HG03097 (cell line): ENCODE data around the gene SPECC1.
"Not testable (repeated sequence)": the region's sequence is repeated elsewhere in the genome, so short reads cannot be mapped to it uniquely, and the experiment has no call there.

Experiments used
- ATAC-seq: cut with Tn5 transposase; IDR thresholded peaks from one replicate; pipeline ENCODE4 v1.9.1; 2021; ENCODE audit not compliant: unreplicated experiment, low FRiP score

Gene SPECC1

DNA sequence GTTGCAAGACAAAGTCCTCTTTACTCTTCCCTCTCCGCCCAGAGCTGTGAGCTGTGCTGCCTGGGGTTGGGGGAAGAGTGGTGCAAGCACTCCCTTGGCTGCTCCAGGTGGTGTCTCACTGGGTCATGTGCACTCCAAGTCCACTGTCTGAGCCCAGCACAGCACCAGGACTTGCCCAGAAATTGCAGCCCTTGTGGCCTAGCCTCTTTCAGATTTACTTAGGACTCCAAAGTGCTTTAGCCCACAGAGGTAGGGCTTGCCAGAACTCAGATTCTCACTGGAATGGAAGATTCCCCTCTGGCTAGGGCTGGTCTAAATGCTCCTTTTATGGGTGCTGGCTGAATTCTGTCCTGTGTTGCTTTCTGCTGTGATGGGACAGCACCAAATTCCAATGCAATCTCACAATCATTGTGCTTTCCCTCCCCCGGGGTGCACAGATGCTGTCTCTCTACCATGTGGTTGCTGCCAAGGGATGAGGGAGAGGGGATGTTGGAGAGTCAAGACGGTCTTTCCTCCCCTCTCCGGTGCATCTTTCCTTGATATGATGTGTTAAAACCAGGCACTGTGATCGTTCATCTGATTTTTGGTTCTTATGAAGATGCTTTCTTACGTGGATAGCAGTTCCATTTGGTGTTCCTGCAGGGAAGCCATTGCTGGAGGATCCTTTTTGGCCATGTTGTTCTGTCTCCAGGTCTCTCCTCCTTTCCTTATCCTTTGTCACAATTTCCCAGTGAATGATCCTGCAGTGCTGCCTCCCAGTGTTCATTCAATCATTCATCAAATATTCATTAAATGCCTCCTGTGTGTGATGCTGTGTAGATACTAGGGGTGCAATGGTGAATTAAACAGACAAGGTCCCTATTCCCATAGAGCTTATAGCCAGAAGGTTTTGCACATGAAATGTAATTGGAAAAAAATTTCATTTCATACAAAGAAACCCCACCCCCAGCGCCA, 216.3 kb downstream of the SPECC1 start:
- ATAC-seq, result no peak

DNA sequence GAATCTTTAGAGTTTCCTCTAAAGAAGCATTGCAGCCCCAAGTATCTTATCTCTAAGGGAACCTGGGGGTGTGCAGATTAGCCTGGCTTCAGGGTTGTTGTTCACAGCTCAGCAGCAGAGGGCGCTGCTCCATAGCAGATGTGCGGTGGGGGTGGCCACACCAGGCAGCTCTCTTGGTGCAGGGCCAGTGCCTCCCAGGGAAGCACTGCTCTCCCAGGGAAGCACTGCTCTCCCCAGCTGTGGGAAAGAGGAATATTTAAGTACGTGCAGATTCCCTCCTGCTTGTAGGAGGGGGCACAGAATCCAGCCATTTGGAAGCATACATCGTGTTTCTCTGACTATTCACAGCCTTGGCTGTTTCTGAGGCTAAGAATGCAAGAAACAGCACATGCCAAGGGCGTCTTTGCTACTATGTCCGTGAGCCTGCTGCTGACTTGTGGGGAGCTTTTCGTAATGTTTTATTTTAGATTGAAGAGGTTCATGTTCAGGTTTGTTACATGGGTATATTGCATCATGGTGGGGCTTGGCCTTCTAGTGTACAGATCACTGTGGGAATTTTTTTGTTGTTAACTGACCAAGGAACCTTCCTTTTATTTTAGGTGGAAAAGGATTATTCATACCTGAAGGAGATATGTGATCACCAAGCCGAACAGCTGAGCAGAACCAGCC, 217.8 kb downstream of the SPECC1 start:
- no peak for ATAC-seq

DNA sequence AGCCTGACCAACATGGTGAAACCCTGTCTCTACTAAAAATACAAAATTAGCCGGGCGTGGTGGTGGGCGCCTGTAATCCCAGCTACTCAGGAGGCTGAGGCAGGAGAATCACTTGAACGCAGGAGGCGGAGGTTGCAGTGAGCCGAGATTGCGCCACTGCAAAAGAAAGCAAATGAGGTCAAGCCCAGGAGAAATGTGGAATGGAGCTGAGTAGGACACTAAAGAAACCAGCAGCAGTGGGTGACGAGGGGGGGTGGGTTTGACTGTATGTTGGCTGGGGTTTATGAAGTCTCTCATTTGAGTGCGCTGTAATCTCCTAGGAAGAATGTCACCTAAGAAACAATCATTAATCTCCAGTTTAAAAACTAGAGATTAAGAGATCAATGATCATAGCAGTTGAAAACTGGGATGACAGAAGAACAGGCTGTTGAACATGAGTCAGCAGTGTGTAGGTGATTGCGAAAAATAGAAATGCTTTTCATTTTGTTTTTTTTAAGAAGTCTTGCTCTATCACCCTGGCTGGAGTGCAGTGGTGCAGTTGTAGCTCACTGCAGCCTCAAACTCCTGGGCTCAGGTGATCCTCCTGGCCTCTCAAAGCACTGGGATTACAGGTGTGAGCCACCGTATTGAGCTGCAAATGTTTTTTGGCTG, 218.7 kb downstream of the SPECC1 start:
- ATAC-seq, result not testable (repeated sequence)

DNA sequence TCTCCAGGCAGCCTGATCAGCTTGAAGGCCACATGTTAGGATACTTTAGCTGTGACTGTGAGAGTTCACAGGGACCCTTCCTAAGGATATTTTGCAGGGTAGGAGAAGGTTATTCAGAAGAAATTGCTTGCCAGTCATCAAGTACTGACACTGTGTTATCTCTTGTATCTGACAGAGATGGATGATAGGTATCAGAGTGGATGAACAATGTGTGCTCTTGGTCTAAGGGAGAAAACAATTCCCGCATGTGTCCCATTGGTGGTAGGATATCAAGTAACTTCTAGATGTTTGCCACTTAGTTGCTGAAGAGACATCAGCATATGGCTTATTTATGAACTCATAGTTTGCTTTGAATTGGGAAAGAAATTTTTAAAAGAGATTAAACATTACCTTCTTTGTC, 219.3 kb downstream of the SPECC1 start:
- no peak for ATAC-seq

DNA sequence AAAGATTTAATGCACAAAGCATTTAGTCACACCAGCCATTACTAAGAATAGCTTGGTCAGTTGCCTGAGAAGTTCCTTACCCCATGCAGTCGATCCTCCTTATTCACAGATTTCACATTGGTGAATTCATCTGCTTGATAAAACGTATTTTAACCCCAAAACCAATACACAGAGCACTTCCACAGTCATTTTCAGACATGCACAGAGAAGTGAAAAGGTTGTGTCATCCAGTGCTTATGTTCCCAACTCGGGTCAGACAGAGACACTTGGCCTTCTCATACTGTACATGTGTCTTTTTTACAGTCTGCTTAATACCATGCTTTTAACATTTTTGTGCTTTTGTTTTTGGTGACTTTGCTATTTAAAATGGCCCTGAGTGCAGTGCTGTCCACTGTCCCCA, 219.7 kb downstream of the SPECC1 start:
- ATAC-seq, result no peak

DNA sequence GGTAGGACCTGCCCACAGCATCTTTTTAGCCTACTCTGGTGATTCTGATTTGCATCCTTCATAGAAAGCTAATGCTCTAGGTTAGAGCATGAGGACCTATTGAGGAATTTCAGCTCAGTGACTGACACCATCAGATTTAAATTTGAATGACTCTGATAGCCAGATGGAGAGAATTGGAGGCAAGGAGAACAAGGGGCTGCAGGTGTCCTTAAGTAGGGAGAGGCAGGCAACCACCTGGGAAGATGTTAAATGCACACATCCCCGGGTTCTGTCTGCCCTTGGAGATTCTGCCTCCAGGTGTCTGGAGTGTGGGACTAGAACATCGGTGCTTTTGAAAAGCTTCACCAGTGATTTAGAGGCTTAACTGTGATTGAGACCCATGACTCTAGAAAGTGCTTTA, 221.8 kb downstream of the SPECC1 start:
- no peak for ATAC-seq

DNA sequence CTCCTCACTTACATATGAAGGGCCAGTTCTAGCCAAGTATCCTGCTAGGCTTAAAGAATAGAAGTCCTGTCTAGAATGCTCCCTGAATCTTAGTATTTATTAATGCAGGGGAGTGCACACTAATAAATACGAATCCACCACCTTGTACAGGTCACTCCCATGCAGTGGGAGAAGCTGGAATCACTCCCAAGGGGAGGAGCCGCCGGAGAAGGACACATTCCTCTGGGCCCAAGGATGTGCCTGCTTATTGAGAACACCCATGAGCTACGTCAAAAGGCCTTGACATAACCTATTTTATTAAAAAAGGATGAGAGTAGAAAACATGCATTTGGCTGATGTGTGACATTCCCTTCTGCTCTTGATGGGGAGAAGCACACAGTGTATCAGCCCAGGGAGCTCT, 223.5 kb downstream of the SPECC1 start:
- no peak for ATAC-seq

DNA sequence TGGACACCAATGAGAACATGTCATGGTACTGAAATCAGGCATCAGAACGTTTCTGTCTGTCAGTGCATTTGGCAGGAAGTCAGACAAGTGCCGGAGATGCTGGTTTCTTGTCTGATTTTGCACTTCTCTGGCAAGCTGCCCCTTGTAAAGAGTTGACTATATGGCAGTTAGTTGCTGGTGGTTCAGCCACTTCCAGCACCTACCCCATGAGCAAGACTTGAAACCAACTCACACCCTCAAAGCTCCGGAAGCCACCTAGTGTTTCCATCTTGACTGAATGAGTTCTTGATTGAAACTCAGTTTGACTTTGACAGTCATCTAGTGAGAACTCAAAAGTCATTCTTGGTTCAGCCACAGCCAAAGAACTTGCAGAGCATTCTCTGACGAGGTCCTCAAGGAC, 225.1 kb downstream of the SPECC1 start:
- ATAC-seq, result no peak

DNA sequence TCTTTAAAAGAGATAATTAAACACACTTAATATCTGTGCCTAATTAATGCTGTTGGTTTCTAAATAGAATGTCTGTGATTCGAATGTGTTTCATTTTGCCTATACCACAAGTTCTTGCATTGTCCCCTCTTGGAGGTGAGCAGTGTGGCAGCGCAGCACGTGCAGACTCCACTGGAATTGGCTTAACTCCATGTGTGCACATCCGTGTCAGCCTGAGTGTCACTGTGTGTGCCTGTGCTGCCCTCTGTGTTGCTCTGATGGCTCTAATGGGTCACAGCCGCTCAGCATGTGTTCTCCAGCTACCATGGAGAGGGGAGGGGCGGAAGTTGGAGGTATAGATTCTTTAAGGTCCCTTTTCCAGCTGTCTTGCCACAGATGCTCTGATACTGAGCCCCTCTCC, 226.6 kb downstream of the SPECC1 start:
- no peak for ATAC-seq

DNA sequence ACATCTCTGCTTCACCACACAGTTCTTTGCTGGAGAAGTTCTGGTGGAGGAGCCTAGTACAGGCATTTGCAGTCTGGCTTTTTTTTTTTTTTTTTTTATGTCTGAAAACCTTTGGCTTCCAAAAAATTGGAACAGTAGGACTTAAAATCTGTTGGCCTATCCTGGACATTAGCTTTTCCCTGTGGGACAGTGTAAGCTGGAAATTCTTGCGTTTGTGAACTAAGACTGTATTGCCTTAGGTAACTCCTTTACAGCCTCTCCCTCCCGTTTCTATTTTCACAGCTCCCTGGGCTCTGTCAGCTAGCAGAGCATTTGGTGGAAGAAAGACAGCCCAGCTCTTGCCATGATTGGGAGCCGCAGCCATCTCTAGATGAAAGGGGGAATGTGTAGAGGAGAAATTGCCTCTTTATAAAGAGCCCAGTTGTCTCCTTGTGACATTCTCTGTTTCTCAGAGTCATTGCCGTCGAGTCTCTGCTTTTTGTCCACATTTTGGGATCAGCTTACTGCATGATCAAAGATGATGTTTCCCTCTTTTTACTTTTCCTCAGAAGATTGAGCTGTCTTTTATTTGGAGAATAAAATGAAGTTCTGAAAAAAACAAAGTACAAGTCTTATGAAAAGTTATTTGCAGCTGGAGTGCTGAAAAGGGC, 227.5 kb downstream of the SPECC1 start:
- no peak for ATAC-seq

DNA sequence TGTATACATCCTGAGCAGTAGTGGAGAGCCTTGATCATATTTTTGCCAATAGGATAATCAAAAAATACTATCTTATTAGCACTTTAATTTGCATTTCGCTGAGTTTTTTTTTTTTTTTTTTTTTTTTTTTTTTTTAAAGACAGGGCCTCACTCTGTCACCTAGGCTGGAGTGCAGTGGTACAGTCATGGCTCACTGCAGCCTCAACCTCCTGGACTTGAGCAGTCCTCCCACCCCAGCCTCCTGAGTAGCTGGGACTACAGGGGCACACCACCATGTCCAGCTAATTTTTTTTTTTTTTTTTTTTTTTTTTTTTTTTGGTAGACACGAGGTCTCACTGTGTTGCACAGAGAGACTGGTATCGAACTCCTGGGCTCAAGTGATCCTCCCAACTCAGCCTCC, 230.6 kb downstream of the SPECC1 start:
- ATAC-seq, result not testable (repeated sequence)

DNA sequence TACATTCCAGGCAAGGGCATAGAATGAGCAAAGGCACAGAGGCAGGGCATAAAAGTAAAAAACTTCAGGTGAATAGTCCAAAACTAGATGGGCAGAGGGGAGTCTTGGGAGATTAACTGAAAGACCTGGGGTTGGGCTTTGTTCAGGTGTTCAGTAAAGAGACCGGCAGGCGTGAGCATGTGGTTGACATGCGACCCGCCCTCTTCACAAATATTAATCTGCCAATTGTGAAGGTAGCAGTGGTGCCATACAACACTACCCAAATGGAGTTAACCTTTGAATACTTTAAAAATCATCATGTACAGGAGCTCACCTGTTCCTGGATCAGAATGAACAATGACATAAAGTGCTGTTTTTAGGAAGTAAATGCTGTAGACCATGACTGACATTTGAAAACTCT, 232.7 kb downstream of the SPECC1 start:
- no peak for ATAC-seq

DNA sequence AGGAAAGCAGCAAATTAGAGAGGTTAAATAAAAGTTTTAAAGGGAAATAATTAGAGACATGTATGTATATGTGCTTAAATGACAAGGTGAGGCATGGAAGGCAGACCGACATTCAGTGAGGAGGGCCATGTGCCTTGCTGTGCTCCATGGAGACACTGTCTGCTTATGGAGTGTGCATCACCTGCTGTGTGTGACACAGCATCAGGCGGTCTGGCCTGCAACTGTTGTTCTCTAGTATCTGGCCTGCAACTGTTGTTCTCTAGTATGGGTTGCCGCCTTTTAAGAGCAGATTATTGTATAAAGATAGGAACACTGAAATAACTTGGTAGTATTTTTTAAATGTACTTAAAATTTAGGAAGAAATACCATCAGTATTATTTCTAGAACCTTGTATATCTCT, 233.1 kb downstream of the SPECC1 start:
- ATAC-seq, result no peak

DNA sequence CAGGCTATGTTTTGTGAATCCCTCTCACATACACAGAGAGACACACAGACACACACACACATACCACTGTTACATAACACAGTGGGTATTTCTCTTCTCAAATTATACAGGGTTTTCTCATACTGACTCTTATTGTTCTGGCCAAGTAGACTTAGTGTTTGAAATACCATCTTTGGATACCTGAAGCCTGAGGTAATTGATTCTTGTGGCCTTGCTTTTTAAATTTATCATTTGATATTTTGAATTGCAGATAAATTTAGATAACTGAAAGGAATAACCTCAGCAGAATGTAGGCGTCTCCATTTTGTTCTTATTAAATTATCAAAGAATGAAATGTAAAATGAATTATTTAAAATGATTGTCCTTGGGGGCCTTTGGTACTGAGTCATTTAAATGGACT, 234.4 kb downstream of the SPECC1 start:
- no peak for ATAC-seq

DNA sequence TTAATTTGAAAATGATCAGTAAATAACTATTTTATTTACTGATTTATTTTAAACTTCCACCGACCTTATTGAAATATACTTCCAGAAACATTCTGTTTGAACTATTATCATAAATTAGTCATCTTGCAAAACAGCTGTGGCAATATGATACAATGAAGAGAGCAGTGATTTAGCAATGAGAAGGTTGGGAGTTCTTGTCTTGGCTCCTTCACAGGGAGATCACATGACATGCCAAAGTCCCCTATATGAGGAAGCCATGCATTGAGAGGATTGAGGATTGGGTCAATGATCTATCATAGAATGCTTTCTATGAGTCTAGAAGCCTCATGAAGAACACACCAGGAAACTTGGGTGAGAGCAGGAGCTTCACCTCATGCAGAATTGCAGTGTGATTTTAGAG, 235.5 kb downstream of the SPECC1 start:
- no peak for ATAC-seq

DNA sequence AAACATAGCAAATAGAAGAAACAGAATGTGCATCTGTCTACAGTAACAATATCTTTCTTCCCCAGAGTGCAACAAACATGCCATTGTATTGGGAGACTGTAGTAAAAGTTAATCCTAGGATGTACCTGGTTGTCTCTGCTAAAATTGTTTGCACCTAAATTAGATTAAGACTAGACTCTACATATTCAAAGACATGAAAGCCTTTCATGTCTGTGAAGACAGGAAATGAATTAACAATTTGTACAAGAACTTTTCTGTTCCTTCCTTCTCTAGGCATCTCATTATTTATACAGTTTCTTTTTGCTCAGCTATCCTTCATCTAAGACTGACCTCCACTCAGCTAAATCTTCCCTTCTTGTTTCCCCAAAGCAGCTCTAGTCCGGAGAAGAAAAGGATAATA, 237.5 kb downstream of the SPECC1 start:
- no peak for ATAC-seq

DNA sequence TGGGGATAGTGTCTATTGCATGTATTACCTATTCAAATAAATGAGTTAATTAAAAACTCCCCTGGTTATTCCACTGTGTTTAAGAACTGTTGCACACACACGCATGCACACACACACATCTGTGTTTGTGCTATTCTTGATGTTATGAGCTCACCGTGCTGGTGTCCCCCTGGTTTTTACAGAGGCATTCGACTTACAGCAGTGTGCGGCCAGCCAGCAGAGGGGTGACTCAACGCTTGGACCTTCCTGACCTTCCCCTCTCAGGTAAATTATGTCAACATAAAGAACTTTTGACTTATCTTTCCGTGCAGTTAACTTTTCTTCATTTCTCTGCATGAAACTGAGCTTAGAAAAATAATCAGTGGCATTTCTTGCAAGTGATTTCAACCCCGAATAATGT, 244.2 kb downstream of the SPECC1 start:
- ATAC-seq, result no peak

DNA sequence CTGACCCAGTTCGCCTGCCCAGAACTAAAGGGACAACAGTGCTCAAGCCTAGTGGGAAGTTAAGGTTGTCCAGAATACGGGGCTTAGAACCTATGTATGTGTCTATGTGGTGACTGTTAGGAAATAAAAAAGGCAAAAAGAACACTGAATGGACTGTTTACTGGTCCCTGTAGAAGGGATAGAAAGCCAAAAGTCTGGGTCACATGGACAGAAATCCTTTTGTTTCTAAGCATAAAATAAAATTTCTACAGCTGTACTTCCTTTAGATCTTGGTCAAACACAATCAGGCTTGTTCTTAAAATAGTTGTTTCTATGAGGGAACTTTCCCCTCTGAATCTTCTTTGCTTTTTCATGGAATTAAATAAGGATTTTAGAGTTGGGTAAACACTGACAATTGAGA, 245.4 kb downstream of the SPECC1 start:
- no peak for ATAC-seq

DNA sequence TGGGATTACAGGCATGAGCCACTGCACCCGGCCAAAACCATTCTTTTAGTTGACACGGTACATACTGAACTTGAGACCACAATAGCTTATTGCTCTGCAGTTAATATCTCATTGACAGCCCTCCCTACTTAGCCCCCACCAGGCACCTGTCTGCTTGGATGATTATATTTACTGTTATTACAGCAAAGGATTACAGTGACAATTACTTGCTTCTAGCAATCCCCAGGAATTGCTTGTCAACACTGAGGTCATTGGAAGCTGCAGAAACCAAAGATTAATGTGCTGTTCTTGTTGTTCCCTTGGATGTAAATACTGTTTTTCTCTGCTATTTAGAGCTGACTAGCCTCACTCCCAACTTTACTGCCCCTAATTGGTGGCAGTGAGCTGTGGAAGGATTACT, 247.0 kb downstream of the SPECC1 start:
- no peak for ATAC-seq

DNA sequence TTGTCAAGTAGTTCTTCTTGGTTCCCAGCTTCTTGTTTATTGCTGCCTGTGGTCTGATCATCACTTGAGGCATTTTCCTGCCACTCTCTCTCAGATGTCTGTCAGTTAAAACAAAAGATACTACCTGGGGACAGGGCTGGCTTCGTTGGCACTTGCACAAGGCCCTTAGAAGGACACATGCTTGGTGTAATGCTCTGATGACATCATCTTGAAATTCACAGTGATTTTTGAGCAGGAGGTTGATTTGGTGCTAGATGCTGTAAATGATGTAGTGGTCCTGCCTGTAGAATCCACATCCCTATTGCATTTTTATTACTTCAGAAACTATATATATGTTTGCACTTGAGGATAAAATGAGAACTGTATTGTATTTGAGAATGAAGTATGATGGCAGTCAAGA, 247.8 kb downstream of the SPECC1 start:
- no peak for ATAC-seq

DNA sequence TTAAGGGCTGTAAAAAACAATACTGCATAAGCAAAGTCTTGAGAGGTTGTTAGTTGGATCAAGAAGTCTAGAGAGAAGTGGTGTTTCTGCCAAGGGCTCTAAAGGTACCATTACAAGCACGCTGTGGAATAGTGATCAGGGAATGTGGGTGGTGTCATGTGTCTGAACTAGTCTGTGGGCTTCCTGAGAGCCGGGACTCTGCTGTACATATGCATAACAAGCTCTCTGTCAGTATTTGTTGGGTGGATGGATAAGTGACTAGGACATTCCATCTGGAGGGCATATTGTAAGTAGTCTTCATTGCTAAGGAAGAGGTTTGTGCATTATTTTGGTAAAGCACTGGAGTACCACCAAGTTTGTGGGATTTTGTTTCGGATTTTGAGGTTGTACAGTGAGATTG, 248.6 kb downstream of the SPECC1 start:
- no peak for ATAC-seq
